Osteoblast (primary cell): ENCODE measurements around the gene DIP2C. TPM values are rescaled to one million over a fixed set of nuclear protein-coding genes. Genes with fewer than 3 reads are reported as not detected.
A peak's percentile ranks its signal among the peaks of the same experiment; 100 is the strongest.

ENCODE experiments used
- DNase-seq: peaks from one replicate; pipeline ENCODE4 v3.0.0; 2011; ENCODE audit warnings: low spot score, mixed read lengths; ENCODE audit not compliant: insufficient read length; ENCODE audit errors: missing footprints
- H2AFZ ChIP-seq: 2 replicates; pipeline ENCODE4 v1.6.0; 2011; ENCODE audit warnings: mild to moderate bottlenecking, low read length
- H3K27ac ChIP-seq: 2 replicates; pipeline ENCODE4 v1.5.1; 2011; ENCODE audit warnings: mild to moderate bottlenecking, low read depth, low read length, moderate library complexity
- H3K27me3 ChIP-seq: 2 replicates; pipeline ENCODE4 v1.6.0; 2012; ENCODE audit warnings: mild to moderate bottlenecking, control low read depth, inconsistent platforms, low read length, moderate library complexity; ENCODE audit not compliant: insufficient read depth
- H3K36me3 ChIP-seq: 2 replicates; pipeline ENCODE4 v1.5.1; 2011; ENCODE audit warnings: mild to moderate bottlenecking, low read length, control low read depth, moderate library complexity; ENCODE audit not compliant: insufficient read depth
- H3K4me1 ChIP-seq: 2 replicates; pipeline ENCODE4 v1.5.1; 2011; ENCODE audit warnings: mild to moderate bottlenecking, low read length, control low read depth, moderate library complexity; ENCODE audit not compliant: insufficient read depth
- H3K4me2 ChIP-seq: 2 replicates; pipeline ENCODE4 v1.6.0; 2011; ENCODE audit warnings: mild to moderate bottlenecking, low read length; ENCODE audit not compliant: insufficient read depth
- H3K4me3 ChIP-seq: fragments of 200-600 bp; sonication (generic); 3 replicates; pipeline ENCODE4 v1.5.1; 2012; ENCODE audit warnings: mild to moderate bottlenecking, low read length, inconsistent platforms; ENCODE audit not compliant: insufficient read depth
- H3K79me2 ChIP-seq: 2 replicates; pipeline ENCODE4 v1.6.0; 2012; ENCODE audit warnings: mild to moderate bottlenecking, low read length, control low read depth, inconsistent platforms; ENCODE audit not compliant: insufficient read depth
- H3K9me3 ChIP-seq: 2 replicates; pipeline ENCODE4 v1.5.1; 2011; ENCODE audit warnings: low read depth, low read length, control low read depth
- H4K20me1 ChIP-seq: 2 replicates; pipeline ENCODE4 v1.6.0; 2012; ENCODE audit warnings: mild to moderate bottlenecking, low read length, control low read depth; ENCODE audit not compliant: insufficient read depth
- CTCF ChIP-seq: IDR thresholded peaks from 2 replicates; pipeline ENCODE4 v1.5.1; 2011; ENCODE audit warnings: mild to moderate bottlenecking, low read depth, low read length, moderate library complexity; ENCODE audit errors: extremely low read depth
- total RNA-seq: library from RNA; depleted of rRNA; stranded (reverse); fragments of >200 nt; gene quantifications from 2 replicates; pipeline ENCODE4 v1.2.3, GENCODE V29; 2012

DIP2C gene
- total RNA-seq, 1 donor: 36.9 TPM

- Histone ChIP-seq H3K27me3 (no peaks in the 10 kb centered on the region), H3K4me1 (peaks cover 10% of the 10 kb centered on the region), H4K20me1 (no peaks in the 10 kb centered on the region), H3K36me3 (peaks cover 27% of the 10 kb centered on the region), H3K79me2 (no peaks in the 10 kb centered on the region), H2AFZ (no peak overlapping the region), H3K4me3 (no peak overlapping the region), H3K27ac (no peak overlapping the region), H3K9me3 (no peaks in the 10 kb centered on the region), H3K4me2 (no peak overlapping the region)
- TF ChIP-seq CTCF: no peak
- DNase-seq: no peak
Observed at GRCh38 chr10:405648-406047, 283.8 kb downstream of the DIP2C start.

GRCh38 chr10:404991-405390, 284.5 kb downstream of the DIP2C start:
- peaks cover 10% of the 10 kb centered on the region for H3K4me1 ChIP-seq
- TF ChIP-seq CTCF: no peak
- no peaks in the 10 kb centered on the region for H3K79me2 ChIP-seq
- no peak overlapping the region for H3K4me2 ChIP-seq
- H3K36me3 ChIP-seq: peaks cover 25% of the 10 kb centered on the region
- H2AFZ ChIP-seq: no peak overlapping the region
- H3K4me3 ChIP-seq: no peak overlapping the region
- no peaks in the 10 kb centered on the region for H4K20me1 ChIP-seq
- peak overlapping the region; percentile 15 for H3K27ac ChIP-seq
- no peaks in the 10 kb centered on the region for H3K27me3 ChIP-seq
- H3K9me3 ChIP-seq: no peaks in the 10 kb centered on the region
- DNase-seq: no peak

GRCh38 chr10:404346-404745, 285.1 kb downstream of the DIP2C start:
- DNase-seq: no peak
- Histone ChIP-seq H3K9me3 (no peaks in the 10 kb centered on the region), H3K4me1 (peaks cover 10% of the 10 kb centered on the region), H3K79me2 (no peaks in the 10 kb centered on the region), H3K4me2 (no peak overlapping the region), H3K27ac (peak overlapping the region; percentile 15), H2AFZ (no peak overlapping the region), H4K20me1 (no peaks in the 10 kb centered on the region), H3K36me3 (peaks cover 25% of the 10 kb centered on the region), H3K27me3 (no peaks in the 10 kb centered on the region), H3K4me3 (no peak overlapping the region)
- TF ChIP-seq CTCF: no peak

- H3K27ac ChIP-seq: no peak overlapping the region
- TF ChIP-seq CTCF: no peak
- no peak overlapping the region for H3K4me2 ChIP-seq
- DNase-seq: no peak
- H3K27me3 ChIP-seq: no peaks in the 10 kb centered on the region
- peaks cover 3% of the 10 kb centered on the region for H3K79me2 ChIP-seq
- H3K36me3 ChIP-seq: no peaks in the 10 kb centered on the region
- H2AFZ ChIP-seq: no peak overlapping the region
- H3K4me3 ChIP-seq: no peak overlapping the region
- no peaks in the 10 kb centered on the region for H4K20me1 ChIP-seq
- H3K9me3 ChIP-seq: no peaks in the 10 kb centered on the region
- peaks cover 1% of the 10 kb centered on the region for H3K4me1 ChIP-seq
Observed at GRCh38 chr10:398954-399353, 290.5 kb downstream of the DIP2C start.
